SK-N-SH (cell line): Measurements from ENCODE around the gene INTS6. TPM values are rescaled to one million over a fixed set of nuclear protein-coding genes. Genes with fewer than 3 reads are reported as not detected.

Experiments
- CTCF ChIA-PET: fragments of 300-600, 350-600 bp; formaldehyde crosslinking; extraction: SDS; loops from one replicate; lab custom pipeline; 2021; lab: Yijun Ruan, JAX
- POLR2A ChIA-PET: fragments of 350-600 bp; sonication (Branson Sonifier 250); formaldehyde crosslinking; extraction: SDS; loops from one replicate; lab custom pipeline; 2020; ENCODE audit warnings: antibody characterized with exemption, inconsistent platforms; lab: Yijun Ruan, JAX
- DNase-seq: peaks from one replicate; pipeline ENCODE4 v3.0.0; 2012
- H2AFZ ChIP-seq: fragments of 200-600 bp; sonication (generic); 2 replicates; pipeline ENCODE4 v1.8.1; 2016; ENCODE audit warnings: antibody characterized with exemption, mild to moderate bottlenecking, low read depth
- H3F3A ChIP-seq: fragments of 200-600 bp; sonication (generic); replicated peaks from 2 replicates; pipeline ENCODE3; 2016; ENCODE audit warnings: antibody characterized with exemption, mild to moderate bottlenecking; ENCODE audit not compliant: insufficient read depth
- H3K27ac ChIP-seq, 2 experiments: fragments of 200-500 bp in 1 of 2; fragments of 200-600 bp in 1 of 2; sonication (Bioruptor generic) in 1 of 2; sonication (generic), shearing (Covaris generic) in 1 of 2; 2 replicates each; pipeline versions ENCODE4 v1.5.1 to v1.6.1; 2014 to 2016; ENCODE audit warnings: low read depth in 2 of 2, inconsistent platforms in 1 of 2, low read length in 1 of 2, mild to moderate bottlenecking in 1 of 2, mixed read lengths in 1 of 2
- H3K27me3 ChIP-seq: fragments of 200-600 bp; sonication (generic), shearing (Covaris generic); 2 replicates; pipeline ENCODE4 v1.6.1; 2016; ENCODE audit warnings: mixed run types; ENCODE audit not compliant: insufficient read depth
- H3K36me3 ChIP-seq, 2 experiments: fragments of 200-500 bp in 1 of 2; fragments of 200-600 bp in 1 of 2; sonication (Bioruptor generic) in 1 of 2; sonication (generic) in 1 of 2; replicated peaks in 1 of 2; 2 replicates each; pipeline versions ENCODE3 to v1.5.1; 2014 to 2016; ENCODE audit warnings: low read length in 1 of 2, mild to moderate bottlenecking in 1 of 2; ENCODE audit not compliant: insufficient read depth in 2 of 2, control insufficient read depth in 1 of 2
- H3K4me1 ChIP-seq, 2 experiments: fragments of 200-500 bp in 1 of 2; fragments of 200-600 bp in 1 of 2; sonication (Bioruptor generic) in 1 of 2; sonication (generic), shearing (Covaris generic) in 1 of 2; 2 replicates each; pipeline versions ENCODE4 v1.5.1 to v1.6.1; 2014 to 2016; ENCODE audit warnings: low read depth in 1 of 2, low read length in 1 of 2, mixed run types in 1 of 2; ENCODE audit not compliant: insufficient read depth in 2 of 2, control insufficient read depth in 1 of 2
- H3K4me2 ChIP-seq: fragments of 200-600 bp; sonication (generic), shearing (Covaris generic); 2 replicates; pipeline ENCODE4 v1.6.1; 2017; ENCODE audit warnings: mixed run types
- H3K4me3 ChIP-seq, 2 experiments: fragments of 200-500 bp in 1 of 2; fragments of 200-600 bp in 1 of 2; sonication (Bioruptor generic) in 1 of 2; sonication (generic), shearing (Covaris generic) in 1 of 2; 2 replicates each; pipeline versions ENCODE4 v1.5.1 to v1.8.1; 2014 to 2016; ENCODE audit warnings: low read depth in 2 of 2, inconsistent platforms in 1 of 2, low read length in 1 of 2, mild to moderate bottlenecking in 1 of 2, mixed read lengths in 1 of 2, moderate library complexity in 1 of 2
- H3K79me2 ChIP-seq: fragments of 200-600 bp; sonication (generic); 2 replicates; pipeline ENCODE4 v1.8.1; 2017; ENCODE audit warnings: mild to moderate bottlenecking; ENCODE audit not compliant: insufficient read depth
- H3K9ac ChIP-seq: fragments of 200-600 bp; sonication (generic); 2 replicates; pipeline ENCODE4 v1.6.1; 2017; ENCODE audit warnings: mixed run types
- H3K9me2 ChIP-seq: fragments of 200-600 bp; sonication (generic); 2 replicates; pipeline ENCODE4 v1.6.1; 2017; ENCODE audit warnings: mixed run types
- H3K9me3 ChIP-seq: fragments of 200-600 bp; sonication (generic); 2 replicates; pipeline ENCODE4 v1.6.1; 2017; ENCODE audit warnings: mixed run types, mild to moderate bottlenecking, moderate library complexity
- H4K20me1 ChIP-seq: fragments of 200-600 bp; sonication (generic); 2 replicates; pipeline ENCODE4 v1.6.1; 2017; ENCODE audit warnings: mild to moderate bottlenecking, mixed run types; ENCODE audit not compliant: insufficient read depth
- CHD2 ChIP-seq: fragments of 150-350 bp; IDR thresholded peaks from 2 replicates; pipeline ENCODE4 v1.6.1; 2018; ENCODE audit warnings: low read length; ENCODE audit not compliant: partially characterized antibody
- ELF1 ChIP-seq: IDR thresholded peaks from 2 replicates; pipeline ENCODE4 v1.4.0; 2012
- FOSL2 ChIP-seq: IDR thresholded peaks from 2 replicates; pipeline ENCODE4 v1.4.0; 2012; ENCODE audit warnings: low read depth, mild to moderate bottlenecking, moderate library complexity, borderline replicate concordance
- GABPA ChIP-seq: IDR thresholded peaks from 2 replicates; pipeline ENCODE4 v1.4.0; 2012; ENCODE audit warnings: low read depth, mild to moderate bottlenecking
- MXI1 ChIP-seq: IDR thresholded peaks from 2 replicates; pipeline ENCODE4 v1.6.1; 2012; ENCODE audit warnings: mild to moderate bottlenecking, low read depth, low read length, improper control_type of control experiment
- NRF1 ChIP-seq: IDR thresholded peaks from 2 replicates; pipeline ENCODE4 v1.6.1; 2012; ENCODE audit warnings: low read depth, mild to moderate bottlenecking, low read length
- POLR2AphosphoS5 ChIP-seq: IDR thresholded peaks from 2 replicates; pipeline ENCODE4 v1.6.1; 2012; ENCODE audit warnings: low read depth, low read length
- RAD21 ChIP-seq: IDR thresholded peaks from 2 replicates; pipeline ENCODE4 v1.6.1; 2012; ENCODE audit warnings: mild to moderate bottlenecking, low read length
- WGBS: methylation state at CpG from one replicate; pipeline ENCODE4 v1.1.6; 2017; ENCODE audit warnings: low lambda C conversion rate; 5-methylcytosine and 5-hydroxymethylcytosine counted together
- polyA plus RNA-seq, 3 experiments: library from polyadenylated mRNA; depleted of rRNA; stranded (reverse); fragments of >200 nt; gene quantifications; 2 replicates each; pipeline ENCODE4 v1.2.3, GENCODE V29; 2012
- TF ChIP-seq, protein P1 (sequence below): fragments of 150-350 bp; IDR thresholded peaks from 2 replicates; pipeline ENCODE4 v1.6.1; 2017; ENCODE audit warnings: antibody characterized with exemption, low read length, low read depth, borderline replicate concordance
- TF ChIP-seq, protein P2 (sequence below): IDR thresholded peaks from 2 replicates; pipeline ENCODE4 v1.6.1; 2012; ENCODE audit warnings: mild to moderate bottlenecking, low read depth, low read length, moderate library complexity
- TF ChIP-seq, protein P3 (sequence below): IDR thresholded peaks from 2 replicates; pipeline ENCODE4 v1.4.0; 2012; ENCODE audit warnings: low read depth
- TF ChIP-seq, protein P4 (sequence below): IDR thresholded peaks from 2 replicates; pipeline ENCODE4; 2012
- TF ChIP-seq, protein P5 (sequence below): IDR thresholded peaks from 2 replicates; pipeline ENCODE4 v1.4.0; 2012; ENCODE audit warnings: low read depth, borderline replicate concordance

INTS6 gene
- polyA plus RNA-seq, 1 of the 3 experiments (the other 2 are of a cell fraction), result 7.7 TPM

DNA sequence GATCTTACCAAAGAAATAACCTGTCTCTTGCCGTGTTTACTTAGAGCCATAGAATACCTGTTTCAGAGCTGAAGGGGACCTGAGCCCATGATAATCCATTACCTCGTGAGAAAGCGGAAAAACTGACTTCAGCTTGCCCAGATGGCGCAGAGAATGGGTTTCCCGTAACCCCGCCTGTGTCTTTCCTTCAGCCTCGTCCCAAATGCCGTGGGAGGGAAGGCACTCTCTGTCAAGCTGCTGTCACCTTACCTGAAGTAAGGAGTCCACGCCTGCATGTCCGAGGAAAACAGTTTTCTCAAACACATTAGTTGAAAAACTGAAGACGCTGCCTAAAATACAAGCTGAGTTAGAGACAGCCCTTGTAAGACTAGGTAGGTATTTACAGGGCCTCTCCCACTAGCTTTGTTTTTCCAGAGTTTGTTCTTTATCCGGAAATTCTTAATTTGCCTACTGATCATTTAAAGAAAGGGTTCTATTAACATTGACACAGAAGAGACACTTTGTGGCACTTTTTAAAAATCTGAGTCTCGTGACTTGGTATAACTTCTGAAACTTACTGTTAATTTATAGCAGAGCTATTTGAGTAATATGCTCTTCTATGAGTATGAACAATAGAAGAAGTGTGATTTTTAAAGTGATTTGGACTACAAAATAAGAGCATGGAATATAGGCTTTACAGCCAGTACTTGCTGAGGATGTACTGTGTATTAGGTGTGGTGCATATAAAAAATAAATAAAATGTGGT is 1.3 kb upstream of the INTS6 start (continued):
- TF ChIP-seq, protein P1, sequence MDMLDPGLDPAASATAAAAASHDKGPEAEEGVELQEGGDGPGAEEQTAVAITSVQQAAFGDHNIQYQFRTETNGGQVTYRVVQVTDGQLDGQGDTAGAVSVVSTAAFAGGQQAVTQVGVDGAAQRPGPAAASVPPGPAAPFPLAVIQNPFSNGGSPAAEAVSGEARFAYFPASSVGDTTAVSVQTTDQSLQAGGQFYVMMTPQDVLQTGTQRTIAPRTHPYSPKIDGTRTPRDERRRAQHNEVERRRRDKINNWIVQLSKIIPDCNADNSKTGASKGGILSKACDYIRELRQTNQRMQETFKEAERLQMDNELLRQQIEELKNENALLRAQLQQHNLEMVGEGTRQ, result no peak
- TF ChIP-seq GABPA (no peak), ELF1 (no peak)

DNA sequence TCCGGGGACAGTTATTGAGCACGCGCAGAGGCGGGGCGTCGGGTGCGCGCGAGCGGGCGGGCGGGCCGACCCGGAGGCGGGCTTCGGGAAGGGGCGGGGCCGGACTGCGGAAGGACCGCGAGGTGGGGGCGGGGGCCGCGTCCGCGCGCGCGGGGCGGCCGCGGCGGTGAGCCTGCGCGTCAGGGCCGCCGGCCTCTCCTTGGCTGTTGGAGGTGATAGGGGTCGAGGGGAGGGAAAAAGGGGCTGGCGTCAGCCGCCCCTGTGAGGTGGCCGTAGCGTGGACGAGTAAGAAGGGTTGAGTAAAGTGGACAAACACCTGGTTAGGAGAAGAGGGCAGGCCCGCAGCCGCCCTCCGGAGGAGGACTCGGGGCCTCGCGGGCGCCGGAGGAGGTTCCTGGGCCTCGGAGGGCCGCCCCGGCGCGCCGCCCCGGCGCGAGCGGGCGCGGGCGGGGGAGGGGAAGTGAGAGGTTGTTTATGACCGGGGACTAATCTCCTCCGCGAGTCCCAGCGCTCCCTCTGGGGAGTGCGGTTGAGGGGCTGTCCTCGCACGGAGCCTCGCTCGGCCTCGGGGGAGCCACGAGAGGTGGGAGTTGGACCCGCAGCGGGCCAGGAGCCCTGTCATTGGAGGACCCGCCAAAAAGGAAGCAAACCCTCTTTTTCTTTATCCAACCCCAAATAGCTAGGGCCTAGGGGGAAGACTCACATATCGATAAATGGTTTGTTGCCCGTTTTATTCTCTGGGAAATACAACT is 547 bp upstream of the INTS6 start:
- CTCF ChIA-PET, result interaction anchor here (1.1 to 2.0 kb wide), 5 partner anchors 9 to 345 kb away, joined by 3 to 9 read pairs (median 3); no protein-coding TSS in a partner anchor
- peak overlapping the region; percentile 90 to 97 for H3K27ac ChIP-seq
- no peaks in the 10 kb centered on the region for H3K27me3 ChIP-seq

More for the DNA sequence above, 547 bp upstream of the INTS6 start:
- 0% methylated on average over 13 of the region's 80 CpGs for WGBS
- Histone ChIP-seq H3K36me3 (peaks cover 32 to 36% of the 10 kb centered on the region in 2 experiments), H3K9me2 (no peaks in the 10 kb centered on the region), H3K4me3 (peak overlapping the region; percentile 76 to 79), H3K4me1 (peaks cover 5 to 7% of the 10 kb centered on the region in 2 experiments; a peak in 3 of 4 replicates), H3K79me2 (peaks cover 32% of the 10 kb centered on the region), H3F3A (peaks cover 5% of the 10 kb centered on the region), H3K9me3 (no peaks in the 10 kb centered on the region), H4K20me1 (no peaks in the 10 kb centered on the region), H2AFZ (peak overlapping the region; percentile 79)
- peak; percentile 98 for DNase-seq
- POLR2A ChIA-PET, result interaction anchor here (0.5 to 4.2 kb wide), 33 partner anchors 8 to 1329 kb away, joined by 3 to 32 read pairs (median 4); partner anchors contain the start of gene WDFY2
- TF ChIP-seq GABPA (0 out of 2 replicates have a peak, but pooled peaks have one; percentile 18), CHD2 (peak; percentile 51), RAD21 (peak; percentile 8; the same call in 1 of the 2 replicates), MXI1 (peak; percentile 37; the same call in 1 of the 2 replicates), POLR2AphosphoS5 (peak; percentile 47), FOSL2 (no peak), NRF1 (peak; percentile 72)
- TF ChIP-seq, protein P2, sequence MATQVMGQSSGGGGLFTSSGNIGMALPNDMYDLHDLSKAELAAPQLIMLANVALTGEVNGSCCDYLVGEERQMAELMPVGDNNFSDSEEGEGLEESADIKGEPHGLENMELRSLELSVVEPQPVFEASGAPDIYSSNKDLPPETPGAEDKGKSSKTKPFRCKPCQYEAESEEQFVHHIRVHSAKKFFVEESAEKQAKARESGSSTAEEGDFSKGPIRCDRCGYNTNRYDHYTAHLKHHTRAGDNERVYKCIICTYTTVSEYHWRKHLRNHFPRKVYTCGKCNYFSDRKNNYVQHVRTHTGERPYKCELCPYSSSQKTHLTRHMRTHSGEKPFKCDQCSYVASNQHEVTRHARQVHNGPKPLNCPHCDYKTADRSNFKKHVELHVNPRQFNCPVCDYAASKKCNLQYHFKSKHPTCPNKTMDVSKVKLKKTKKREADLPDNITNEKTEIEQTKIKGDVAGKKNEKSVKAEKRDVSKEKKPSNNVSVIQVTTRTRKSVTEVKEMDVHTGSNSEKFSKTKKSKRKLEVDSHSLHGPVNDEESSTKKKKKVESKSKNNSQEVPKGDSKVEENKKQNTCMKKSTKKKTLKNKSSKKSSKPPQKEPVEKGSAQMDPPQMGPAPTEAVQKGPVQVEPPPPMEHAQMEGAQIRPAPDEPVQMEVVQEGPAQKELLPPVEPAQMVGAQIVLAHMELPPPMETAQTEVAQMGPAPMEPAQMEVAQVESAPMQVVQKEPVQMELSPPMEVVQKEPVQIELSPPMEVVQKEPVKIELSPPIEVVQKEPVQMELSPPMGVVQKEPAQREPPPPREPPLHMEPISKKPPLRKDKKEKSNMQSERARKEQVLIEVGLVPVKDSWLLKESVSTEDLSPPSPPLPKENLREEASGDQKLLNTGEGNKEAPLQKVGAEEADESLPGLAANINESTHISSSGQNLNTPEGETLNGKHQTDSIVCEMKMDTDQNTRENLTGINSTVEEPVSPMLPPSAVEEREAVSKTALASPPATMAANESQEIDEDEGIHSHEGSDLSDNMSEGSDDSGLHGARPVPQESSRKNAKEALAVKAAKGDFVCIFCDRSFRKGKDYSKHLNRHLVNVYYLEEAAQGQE, result no peak
- TF ChIP-seq, protein P3, sequence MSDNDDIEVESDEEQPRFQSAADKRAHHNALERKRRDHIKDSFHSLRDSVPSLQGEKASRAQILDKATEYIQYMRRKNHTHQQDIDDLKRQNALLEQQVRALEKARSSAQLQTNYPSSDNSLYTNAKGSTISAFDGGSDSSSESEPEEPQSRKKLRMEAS, result 0 out of 2 replicates have a peak, but pooled peaks have one; percentile 19
- TF ChIP-seq, protein P4, sequence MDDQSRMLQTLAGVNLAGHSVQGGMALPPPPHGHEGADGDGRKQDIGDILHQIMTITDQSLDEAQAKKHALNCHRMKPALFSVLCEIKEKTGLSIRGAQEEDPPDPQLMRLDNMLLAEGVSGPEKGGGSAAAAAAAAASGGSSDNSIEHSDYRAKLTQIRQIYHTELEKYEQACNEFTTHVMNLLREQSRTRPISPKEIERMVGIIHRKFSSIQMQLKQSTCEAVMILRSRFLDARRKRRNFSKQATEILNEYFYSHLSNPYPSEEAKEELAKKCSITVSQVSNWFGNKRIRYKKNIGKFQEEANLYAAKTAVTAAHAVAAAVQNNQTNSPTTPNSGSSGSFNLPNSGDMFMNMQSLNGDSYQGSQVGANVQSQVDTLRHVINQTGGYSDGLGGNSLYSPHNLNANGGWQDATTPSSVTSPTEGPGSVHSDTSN, result no peak
- TF ChIP-seq, protein P5, sequence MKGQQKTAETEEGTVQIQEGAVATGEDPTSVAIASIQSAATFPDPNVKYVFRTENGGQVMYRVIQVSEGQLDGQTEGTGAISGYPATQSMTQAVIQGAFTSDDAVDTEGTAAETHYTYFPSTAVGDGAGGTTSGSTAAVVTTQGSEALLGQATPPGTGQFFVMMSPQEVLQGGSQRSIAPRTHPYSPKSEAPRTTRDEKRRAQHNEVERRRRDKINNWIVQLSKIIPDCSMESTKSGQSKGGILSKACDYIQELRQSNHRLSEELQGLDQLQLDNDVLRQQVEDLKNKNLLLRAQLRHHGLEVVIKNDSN, result no peak
- TF ChIP-seq, all 33 proteins: peak for 7
- H3K4me2 ChIP-seq, result peak overlapping the region; percentile 73
- H3K9ac ChIP-seq, result peak overlapping the region; percentile 93
